ENCODE data around the gene SLC39A2. TPM values are rescaled to one million over a fixed set of nuclear protein-coding genes. Genes with fewer than 3 reads are reported as not detected.

The SLC39A2 gene
- total RNA-seq, 1 experiment from 2014 or later: not detected

DNA sequence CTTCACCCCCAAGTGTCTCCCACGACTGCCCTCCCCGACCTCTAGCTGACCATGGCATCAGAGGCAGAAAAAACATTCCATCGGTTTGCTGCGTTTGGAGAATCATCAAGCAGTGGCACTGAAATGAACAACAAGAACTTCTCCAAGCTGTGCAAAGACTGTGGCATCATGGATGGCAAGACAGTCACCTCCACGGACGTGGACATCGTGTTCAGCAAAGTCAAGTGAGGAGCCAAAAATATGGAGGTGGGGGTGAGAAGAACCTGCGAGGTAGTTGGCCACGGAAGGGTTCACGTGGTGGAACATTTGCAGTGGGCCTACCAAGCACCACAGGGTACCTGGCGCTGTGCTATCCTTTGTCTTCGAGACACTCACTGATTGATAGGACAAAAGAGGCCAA lies 31.4 kb downstream of the SLC39A2 start:
- CTCF ChIA-PET: interaction anchor here (1.5 to 3.3 kb wide), 2 partner anchors 10 to 16 kb away, joined by 4 to 9 read pairs; no protein-coding TSS in a partner anchor
- RAD21 ChIA-PET (ENCODE audit: low non-redundant PET in 1 of 2, low total read pairs in 2 of 2, uncharacterized antibody in 2 of 2, unreplicated experiment in 2 of 2): no interaction called here
- TF ChIP-seq, protein P1, sequence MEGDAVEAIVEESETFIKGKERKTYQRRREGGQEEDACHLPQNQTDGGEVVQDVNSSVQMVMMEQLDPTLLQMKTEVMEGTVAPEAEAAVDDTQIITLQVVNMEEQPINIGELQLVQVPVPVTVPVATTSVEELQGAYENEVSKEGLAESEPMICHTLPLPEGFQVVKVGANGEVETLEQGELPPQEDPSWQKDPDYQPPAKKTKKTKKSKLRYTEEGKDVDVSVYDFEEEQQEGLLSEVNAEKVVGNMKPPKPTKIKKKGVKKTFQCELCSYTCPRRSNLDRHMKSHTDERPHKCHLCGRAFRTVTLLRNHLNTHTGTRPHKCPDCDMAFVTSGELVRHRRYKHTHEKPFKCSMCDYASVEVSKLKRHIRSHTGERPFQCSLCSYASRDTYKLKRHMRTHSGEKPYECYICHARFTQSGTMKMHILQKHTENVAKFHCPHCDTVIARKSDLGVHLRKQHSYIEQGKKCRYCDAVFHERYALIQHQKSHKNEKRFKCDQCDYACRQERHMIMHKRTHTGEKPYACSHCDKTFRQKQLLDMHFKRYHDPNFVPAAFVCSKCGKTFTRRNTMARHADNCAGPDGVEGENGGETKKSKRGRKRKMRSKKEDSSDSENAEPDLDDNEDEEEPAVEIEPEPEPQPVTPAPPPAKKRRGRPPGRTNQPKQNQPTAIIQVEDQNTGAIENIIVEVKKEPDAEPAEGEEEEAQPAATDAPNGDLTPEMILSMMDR (IDR thresholded peaks at IDR 0.05 in 2 of 3, conservative IDR thresholded peaks at IDR 0.05 in 1 of 3; ENCODE audit: borderline replicate concordance in 1 of 3, insufficient read depth in 1 of 3, low read depth in 2 of 3, low read length in 2 of 3): no peak
- TF ChIP-seq SIN3A (IDR thresholded peaks at IDR 0.05; ENCODE audit: low read depth) (no peak), JUND (IDR thresholded peaks at IDR 0.05) (no peak), YY1 (IDR thresholded peaks at IDR 0.05; ENCODE audit: extremely low read depth, insufficient replicate concordance, low read depth, low read length) (no peak), POLR2A (IDR thresholded peaks at IDR 0.05; ENCODE audit: borderline replicate concordance, extremely low read depth, insufficient read depth, insufficient read length) (no peak), EZH2phosphoT487 (IDR thresholded peaks at IDR 0.05; ENCODE audit: borderline replicate concordance) (no peak), SRF (IDR thresholded peaks at IDR 0.05; ENCODE audit: low read depth) (no peak), ZNF274 (IDR thresholded peaks at IDR 0.05; ENCODE audit: low read depth, low read length) (no peak), CBX3 (IDR thresholded peaks at IDR 0.05; ENCODE audit: low read depth) (no peak), ZFX (IDR thresholded peaks at IDR 0.05) (no peak), RAD21 (IDR thresholded peaks at IDR 0.05; ENCODE audit: low read depth) (no peak), EZH2 (IDR thresholded peaks at IDR 0.05) (no peak), CEBPB (IDR thresholded peaks at IDR 0.05; ENCODE audit: low read depth) (no peak), POLR2AphosphoS5 (IDR thresholded peaks at IDR 0.05; ENCODE audit: low read depth, low read length) (no peak), SP1 (IDR thresholded peaks at IDR 0.05; ENCODE audit: low read depth) (no peak), ELF1 (IDR thresholded peaks at IDR 0.05; ENCODE audit: borderline replicate concordance, low read depth) (no peak)
- TF ChIP-seq, protein P2, sequence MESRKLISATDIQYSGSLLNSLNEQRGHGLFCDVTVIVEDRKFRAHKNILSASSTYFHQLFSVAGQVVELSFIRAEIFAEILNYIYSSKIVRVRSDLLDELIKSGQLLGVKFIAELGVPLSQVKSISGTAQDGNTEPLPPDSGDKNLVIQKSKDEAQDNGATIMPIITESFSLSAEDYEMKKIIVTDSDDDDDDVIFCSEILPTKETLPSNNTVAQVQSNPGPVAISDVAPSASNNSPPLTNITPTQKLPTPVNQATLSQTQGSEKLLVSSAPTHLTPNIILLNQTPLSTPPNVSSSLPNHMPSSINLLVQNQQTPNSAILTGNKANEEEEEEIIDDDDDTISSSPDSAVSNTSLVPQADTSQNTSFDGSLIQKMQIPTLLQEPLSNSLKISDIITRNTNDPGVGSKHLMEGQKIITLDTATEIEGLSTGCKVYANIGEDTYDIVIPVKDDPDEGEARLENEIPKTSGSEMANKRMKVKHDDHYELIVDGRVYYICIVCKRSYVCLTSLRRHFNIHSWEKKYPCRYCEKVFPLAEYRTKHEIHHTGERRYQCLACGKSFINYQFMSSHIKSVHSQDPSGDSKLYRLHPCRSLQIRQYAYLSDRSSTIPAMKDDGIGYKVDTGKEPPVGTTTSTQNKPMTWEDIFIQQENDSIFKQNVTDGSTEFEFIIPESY (IDR thresholded peaks at IDR 0.05; ENCODE audit: extremely low read depth, insufficient replicate concordance, low read length): no peak
- TF ChIP-seq, protein P3, sequence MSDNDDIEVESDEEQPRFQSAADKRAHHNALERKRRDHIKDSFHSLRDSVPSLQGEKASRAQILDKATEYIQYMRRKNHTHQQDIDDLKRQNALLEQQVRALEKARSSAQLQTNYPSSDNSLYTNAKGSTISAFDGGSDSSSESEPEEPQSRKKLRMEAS (IDR thresholded peaks at IDR 0.05): no peak
- TF ChIP-seq, protein P4, sequence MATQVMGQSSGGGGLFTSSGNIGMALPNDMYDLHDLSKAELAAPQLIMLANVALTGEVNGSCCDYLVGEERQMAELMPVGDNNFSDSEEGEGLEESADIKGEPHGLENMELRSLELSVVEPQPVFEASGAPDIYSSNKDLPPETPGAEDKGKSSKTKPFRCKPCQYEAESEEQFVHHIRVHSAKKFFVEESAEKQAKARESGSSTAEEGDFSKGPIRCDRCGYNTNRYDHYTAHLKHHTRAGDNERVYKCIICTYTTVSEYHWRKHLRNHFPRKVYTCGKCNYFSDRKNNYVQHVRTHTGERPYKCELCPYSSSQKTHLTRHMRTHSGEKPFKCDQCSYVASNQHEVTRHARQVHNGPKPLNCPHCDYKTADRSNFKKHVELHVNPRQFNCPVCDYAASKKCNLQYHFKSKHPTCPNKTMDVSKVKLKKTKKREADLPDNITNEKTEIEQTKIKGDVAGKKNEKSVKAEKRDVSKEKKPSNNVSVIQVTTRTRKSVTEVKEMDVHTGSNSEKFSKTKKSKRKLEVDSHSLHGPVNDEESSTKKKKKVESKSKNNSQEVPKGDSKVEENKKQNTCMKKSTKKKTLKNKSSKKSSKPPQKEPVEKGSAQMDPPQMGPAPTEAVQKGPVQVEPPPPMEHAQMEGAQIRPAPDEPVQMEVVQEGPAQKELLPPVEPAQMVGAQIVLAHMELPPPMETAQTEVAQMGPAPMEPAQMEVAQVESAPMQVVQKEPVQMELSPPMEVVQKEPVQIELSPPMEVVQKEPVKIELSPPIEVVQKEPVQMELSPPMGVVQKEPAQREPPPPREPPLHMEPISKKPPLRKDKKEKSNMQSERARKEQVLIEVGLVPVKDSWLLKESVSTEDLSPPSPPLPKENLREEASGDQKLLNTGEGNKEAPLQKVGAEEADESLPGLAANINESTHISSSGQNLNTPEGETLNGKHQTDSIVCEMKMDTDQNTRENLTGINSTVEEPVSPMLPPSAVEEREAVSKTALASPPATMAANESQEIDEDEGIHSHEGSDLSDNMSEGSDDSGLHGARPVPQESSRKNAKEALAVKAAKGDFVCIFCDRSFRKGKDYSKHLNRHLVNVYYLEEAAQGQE (IDR thresholded peaks at IDR 0.05; ENCODE audit: low read depth): no peak
- Histone ChIP-seq H3K9ac (ENCODE audit: low read length) (no peak overlapping the region), H3K4me2 (ENCODE audit: low read length) (no peak overlapping the region), H3K4me3 (replicated peaks in 1 of 2; ENCODE audit: low read depth in 1 of 2, low read length in 2 of 2) (no peak overlapping the region), H3K27me3 (ENCODE audit: insufficient read depth, low read length) (no peaks in the 10 kb centered on the region; the same call in 1 of the 2 replicates), H3K4me1 (ENCODE audit: control insufficient read depth in 1 of 2, insufficient read depth in 2 of 2, low read length in 2 of 2) (peaks cover 4% of the 10 kb centered on the region in 2 experiments; a peak in 3 of 4 replicates), H3K79me2 (ENCODE audit: insufficient read depth, low read length) (no peaks in the 10 kb centered on the region), H4K20me1 (ENCODE audit: insufficient read depth) (no peaks in the 10 kb centered on the region), H3K9me3 (ENCODE audit: control insufficient read depth in 1 of 2, insufficient read depth in 1 of 2, low read depth in 1 of 2, low read length in 2 of 2) (no peaks in the 10 kb centered on the region), H3K36me3 (ENCODE audit: control insufficient read depth in 1 of 2, insufficient read depth in 2 of 2, low read length in 2 of 2) (no peaks in the 10 kb centered on the region), H3K27ac (ENCODE audit: low read depth, low read length) (no peak overlapping the region), H2AFZ (ENCODE audit: low read depth, low read length, poor library complexity, severe bottlenecking) (no peak overlapping the region), H3K9me2 (ENCODE audit: insufficient read depth) (no peaks in the 10 kb centered on the region)
- intact Hi-C loops (cut with micrococcal nuclease): no loop called here
- POLR2A ChIA-PET: no interaction called here
- DNase-seq (ENCODE audit: low read depth, low spot score) (no peak), ATAC-seq (no peak)
- no TSS peak for BruUV-seq (replicated peaks)
